NCI-H1092 (cell line): ENCODE data around the gene MAP7D1.

Experiments used
- DNase-seq: peaks from one replicate; lab custom pipeline; 2025; lab: John Stamatoyannopoulos, UW

The MAP7D1 gene

GRCh38 chr1:36126797-36127500 is 29.0 kb upstream of the MAP7D1 start:
- no peak for DNase-seq

- no peak for DNase-seq
Measured at GRCh38 chr1:36128126-36128904, 27.6 kb upstream of the MAP7D1 start.

GRCh38 chr1:36128905-36129206 is 27.1 kb upstream of the MAP7D1 start:
- DNase-seq = no peak

GRCh38 chr1:36132029-36132428 is 23.9 kb upstream of the MAP7D1 start:
- DNase-seq = no peak

- no peak for DNase-seq
Measured at GRCh38 chr1:36133484-36133883, 22.5 kb upstream of the MAP7D1 start.

GRCh38 chr1:36134031-36134430 is 21.9 kb upstream of the MAP7D1 start:
- no peak for DNase-seq

GRCh38 chr1:36134505-36135329 is 21.2 kb upstream of the MAP7D1 start:
- peak; percentile 35 for DNase-seq

GRCh38 chr1:36135330-36135667 is 20.7 kb upstream of the MAP7D1 start:
- DNase-seq = no peak

GRCh38 chr1:36135796-36136195 is 20.2 kb upstream of the MAP7D1 start:
- no peak for DNase-seq

- no peak for DNase-seq
Measured at GRCh38 chr1:36136535-36136934, 19.4 kb upstream of the MAP7D1 start.

- DNase-seq = no peak
Measured at GRCh38 chr1:36137226-36137625, 18.7 kb upstream of the MAP7D1 start.

GRCh38 chr1:36137776-36138175 is 18.2 kb upstream of the MAP7D1 start:
- peak; percentile 33 for DNase-seq

GRCh38 chr1:36139521-36139920 is 16.4 kb upstream of the MAP7D1 start:
- DNase-seq = no peak

- peak; percentile 33 for DNase-seq
Measured at GRCh38 chr1:36142121-36142520, 13.8 kb upstream of the MAP7D1 start.

- DNase-seq = no peak
Measured at GRCh38 chr1:36143424-36143823, 12.5 kb upstream of the MAP7D1 start.

GRCh38 chr1:36144413-36144812 is 11.5 kb upstream of the MAP7D1 start:
- no peak for DNase-seq

GRCh38 chr1:36148821-36149236 is 7.1 kb upstream of the MAP7D1 start:
- no peak for DNase-seq

GRCh38 chr1:36149237-36149972 is 6.6 kb upstream of the MAP7D1 start, which contains the start of gene TRAPPC3:
Gene TRAPPC3 (minus strand): TSS chr1:36149486. CDS start chr1:36149378, 108 bp downstream.
- peak; percentile 100 for DNase-seq

GRCh38 chr1:36149973-36150295 is 6.0 kb upstream of the MAP7D1 start:
- DNase-seq = no peak

- peak; percentile 69 for DNase-seq
Measured at GRCh38 chr1:36150296-36151133, 5.4 kb upstream of the MAP7D1 start.

GRCh38 chr1:36151134-36151844 is 4.7 kb upstream of the MAP7D1 start:
- DNase-seq = no peak
